ENCODE results near the gene PTPRN2. TPM values are rescaled to one million over a fixed set of nuclear protein-coding genes. Genes with fewer than 3 reads are reported as not detected.

Gene PTPRN2
- total and polyA plus RNA-seq, 9 of the 15 experiments (the other 6 are each of a cell fraction or from before 2014, with no cell fraction given), result not detected

DNA sequence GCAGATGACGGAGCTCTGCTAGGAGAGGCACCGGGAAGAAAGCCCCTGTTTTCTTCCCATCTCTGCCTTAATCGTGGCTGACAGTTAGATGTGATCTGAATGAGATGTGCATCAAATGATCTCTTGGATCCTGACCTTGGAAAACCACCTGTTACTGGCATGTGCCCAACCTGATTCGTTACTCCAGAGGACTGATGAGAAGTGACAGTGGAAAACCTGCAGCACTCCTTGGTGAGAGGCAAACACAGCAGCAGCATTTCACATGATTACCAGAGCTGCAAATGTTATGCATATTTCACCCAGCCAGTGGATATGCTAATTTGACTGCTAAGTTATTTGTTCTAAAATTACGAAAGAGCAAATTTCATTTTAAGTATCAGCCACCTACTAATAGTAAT lies 95.3 kb downstream of the PTPRN2 start (continued):
- TF ChIP-seq, protein P1, sequence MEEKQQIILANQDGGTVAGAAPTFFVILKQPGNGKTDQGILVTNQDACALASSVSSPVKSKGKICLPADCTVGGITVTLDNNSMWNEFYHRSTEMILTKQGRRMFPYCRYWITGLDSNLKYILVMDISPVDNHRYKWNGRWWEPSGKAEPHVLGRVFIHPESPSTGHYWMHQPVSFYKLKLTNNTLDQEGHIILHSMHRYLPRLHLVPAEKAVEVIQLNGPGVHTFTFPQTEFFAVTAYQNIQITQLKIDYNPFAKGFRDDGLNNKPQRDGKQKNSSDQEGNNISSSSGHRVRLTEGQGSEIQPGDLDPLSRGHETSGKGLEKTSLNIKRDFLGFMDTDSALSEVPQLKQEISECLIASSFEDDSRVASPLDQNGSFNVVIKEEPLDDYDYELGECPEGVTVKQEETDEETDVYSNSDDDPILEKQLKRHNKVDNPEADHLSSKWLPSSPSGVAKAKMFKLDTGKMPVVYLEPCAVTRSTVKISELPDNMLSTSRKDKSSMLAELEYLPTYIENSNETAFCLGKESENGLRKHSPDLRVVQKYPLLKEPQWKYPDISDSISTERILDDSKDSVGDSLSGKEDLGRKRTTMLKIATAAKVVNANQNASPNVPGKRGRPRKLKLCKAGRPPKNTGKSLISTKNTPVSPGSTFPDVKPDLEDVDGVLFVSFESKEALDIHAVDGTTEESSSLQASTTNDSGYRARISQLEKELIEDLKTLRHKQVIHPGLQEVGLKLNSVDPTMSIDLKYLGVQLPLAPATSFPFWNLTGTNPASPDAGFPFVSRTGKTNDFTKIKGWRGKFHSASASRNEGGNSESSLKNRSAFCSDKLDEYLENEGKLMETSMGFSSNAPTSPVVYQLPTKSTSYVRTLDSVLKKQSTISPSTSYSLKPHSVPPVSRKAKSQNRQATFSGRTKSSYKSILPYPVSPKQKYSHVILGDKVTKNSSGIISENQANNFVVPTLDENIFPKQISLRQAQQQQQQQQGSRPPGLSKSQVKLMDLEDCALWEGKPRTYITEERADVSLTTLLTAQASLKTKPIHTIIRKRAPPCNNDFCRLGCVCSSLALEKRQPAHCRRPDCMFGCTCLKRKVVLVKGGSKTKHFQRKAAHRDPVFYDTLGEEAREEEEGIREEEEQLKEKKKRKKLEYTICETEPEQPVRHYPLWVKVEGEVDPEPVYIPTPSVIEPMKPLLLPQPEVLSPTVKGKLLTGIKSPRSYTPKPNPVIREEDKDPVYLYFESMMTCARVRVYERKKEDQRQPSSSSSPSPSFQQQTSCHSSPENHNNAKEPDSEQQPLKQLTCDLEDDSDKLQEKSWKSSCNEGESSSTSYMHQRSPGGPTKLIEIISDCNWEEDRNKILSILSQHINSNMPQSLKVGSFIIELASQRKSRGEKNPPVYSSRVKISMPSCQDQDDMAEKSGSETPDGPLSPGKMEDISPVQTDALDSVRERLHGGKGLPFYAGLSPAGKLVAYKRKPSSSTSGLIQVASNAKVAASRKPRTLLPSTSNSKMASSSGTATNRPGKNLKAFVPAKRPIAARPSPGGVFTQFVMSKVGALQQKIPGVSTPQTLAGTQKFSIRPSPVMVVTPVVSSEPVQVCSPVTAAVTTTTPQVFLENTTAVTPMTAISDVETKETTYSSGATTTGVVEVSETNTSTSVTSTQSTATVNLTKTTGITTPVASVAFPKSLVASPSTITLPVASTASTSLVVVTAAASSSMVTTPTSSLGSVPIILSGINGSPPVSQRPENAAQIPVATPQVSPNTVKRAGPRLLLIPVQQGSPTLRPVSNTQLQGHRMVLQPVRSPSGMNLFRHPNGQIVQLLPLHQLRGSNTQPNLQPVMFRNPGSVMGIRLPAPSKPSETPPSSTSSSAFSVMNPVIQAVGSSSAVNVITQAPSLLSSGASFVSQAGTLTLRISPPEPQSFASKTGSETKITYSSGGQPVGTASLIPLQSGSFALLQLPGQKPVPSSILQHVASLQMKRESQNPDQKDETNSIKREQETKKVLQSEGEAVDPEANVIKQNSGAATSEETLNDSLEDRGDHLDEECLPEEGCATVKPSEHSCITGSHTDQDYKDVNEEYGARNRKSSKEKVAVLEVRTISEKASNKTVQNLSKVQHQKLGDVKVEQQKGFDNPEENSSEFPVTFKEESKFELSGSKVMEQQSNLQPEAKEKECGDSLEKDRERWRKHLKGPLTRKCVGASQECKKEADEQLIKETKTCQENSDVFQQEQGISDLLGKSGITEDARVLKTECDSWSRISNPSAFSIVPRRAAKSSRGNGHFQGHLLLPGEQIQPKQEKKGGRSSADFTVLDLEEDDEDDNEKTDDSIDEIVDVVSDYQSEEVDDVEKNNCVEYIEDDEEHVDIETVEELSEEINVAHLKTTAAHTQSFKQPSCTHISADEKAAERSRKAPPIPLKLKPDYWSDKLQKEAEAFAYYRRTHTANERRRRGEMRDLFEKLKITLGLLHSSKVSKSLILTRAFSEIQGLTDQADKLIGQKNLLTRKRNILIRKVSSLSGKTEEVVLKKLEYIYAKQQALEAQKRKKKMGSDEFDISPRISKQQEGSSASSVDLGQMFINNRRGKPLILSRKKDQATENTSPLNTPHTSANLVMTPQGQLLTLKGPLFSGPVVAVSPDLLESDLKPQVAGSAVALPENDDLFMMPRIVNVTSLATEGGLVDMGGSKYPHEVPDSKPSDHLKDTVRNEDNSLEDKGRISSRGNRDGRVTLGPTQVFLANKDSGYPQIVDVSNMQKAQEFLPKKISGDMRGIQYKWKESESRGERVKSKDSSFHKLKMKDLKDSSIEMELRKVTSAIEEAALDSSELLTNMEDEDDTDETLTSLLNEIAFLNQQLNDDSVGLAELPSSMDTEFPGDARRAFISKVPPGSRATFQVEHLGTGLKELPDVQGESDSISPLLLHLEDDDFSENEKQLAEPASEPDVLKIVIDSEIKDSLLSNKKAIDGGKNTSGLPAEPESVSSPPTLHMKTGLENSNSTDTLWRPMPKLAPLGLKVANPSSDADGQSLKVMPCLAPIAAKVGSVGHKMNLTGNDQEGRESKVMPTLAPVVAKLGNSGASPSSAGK (IDR thresholded peaks at IDR 0.05), result no peak
- no peak for TF ChIP-seq ZNF239 (CRISPR knock-in tag; IDR thresholded peaks at IDR 0.05)
- TF ChIP-seq NR3C1 (CRISPR knock-in tag; IDR thresholded peaks at IDR 0.05), result no peak
- TF ChIP-seq TRIM25 (IDR thresholded peaks at IDR 0.05; ENCODE audit: borderline replicate concordance), result no peak
